GM12874 (cell line): Measurements from ENCODE around the gene MYOD1.

Experiments
- TF ChIP-seq, protein P1 (sequence below): IDR thresholded peaks from 2 replicates; pipeline ENCODE4 v1.5.1; 2011; ENCODE audit warnings: low read depth, mild to moderate bottlenecking, control low read depth, low read length, moderate library complexity; ENCODE audit not compliant: insufficient read depth

Gene MYOD1

GRCh38 chr11:17765356-17766072 is 46.1 kb downstream of the MYOD1 start:
- TF ChIP-seq, protein P1, sequence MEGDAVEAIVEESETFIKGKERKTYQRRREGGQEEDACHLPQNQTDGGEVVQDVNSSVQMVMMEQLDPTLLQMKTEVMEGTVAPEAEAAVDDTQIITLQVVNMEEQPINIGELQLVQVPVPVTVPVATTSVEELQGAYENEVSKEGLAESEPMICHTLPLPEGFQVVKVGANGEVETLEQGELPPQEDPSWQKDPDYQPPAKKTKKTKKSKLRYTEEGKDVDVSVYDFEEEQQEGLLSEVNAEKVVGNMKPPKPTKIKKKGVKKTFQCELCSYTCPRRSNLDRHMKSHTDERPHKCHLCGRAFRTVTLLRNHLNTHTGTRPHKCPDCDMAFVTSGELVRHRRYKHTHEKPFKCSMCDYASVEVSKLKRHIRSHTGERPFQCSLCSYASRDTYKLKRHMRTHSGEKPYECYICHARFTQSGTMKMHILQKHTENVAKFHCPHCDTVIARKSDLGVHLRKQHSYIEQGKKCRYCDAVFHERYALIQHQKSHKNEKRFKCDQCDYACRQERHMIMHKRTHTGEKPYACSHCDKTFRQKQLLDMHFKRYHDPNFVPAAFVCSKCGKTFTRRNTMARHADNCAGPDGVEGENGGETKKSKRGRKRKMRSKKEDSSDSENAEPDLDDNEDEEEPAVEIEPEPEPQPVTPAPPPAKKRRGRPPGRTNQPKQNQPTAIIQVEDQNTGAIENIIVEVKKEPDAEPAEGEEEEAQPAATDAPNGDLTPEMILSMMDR = no peak

DNA sequence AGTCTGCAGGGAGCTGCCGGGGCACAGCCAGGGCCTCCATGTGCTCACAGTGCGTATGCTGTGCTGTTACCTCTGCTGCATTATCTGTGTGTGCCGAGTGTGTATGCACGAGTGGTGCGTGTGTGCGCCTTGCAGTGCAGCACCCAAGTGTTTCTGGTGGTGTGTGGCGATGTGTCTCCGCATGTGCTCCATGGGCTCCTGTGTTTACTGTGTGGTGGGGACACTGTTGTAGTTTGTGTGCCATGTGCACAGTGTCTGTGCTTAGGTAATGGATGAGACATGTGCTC is 46.6 kb downstream of the MYOD1 start:
- TF ChIP-seq, protein P1 = no peak

DNA sequence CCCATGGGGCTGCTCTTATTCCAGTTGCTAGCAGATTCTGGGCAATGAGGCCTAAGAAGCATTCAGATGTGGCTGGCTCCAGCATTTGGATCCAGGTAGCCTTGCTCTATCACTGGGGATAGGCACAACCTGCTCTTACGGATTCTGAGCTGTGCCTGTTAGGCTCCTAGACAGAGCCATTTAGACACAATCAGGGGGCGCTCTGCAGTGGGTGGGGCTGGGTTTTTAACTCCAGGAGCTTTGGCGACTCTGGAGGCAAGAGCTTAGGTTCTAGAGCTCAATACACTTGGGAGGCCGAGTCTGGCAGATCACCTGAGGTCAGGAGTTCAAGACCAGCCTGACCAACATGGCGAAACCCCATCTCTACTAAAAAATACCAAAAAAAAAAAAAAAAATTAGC is 47.2 kb downstream of the MYOD1 start:
- TF ChIP-seq, protein P1 = 0 out of 2 replicates have a peak, but pooled peaks have one; percentile 23

GRCh38 chr11:17767301-17767885 is 48.0 kb downstream of the MYOD1 start:
- TF ChIP-seq, protein P1 = no peak

DNA sequence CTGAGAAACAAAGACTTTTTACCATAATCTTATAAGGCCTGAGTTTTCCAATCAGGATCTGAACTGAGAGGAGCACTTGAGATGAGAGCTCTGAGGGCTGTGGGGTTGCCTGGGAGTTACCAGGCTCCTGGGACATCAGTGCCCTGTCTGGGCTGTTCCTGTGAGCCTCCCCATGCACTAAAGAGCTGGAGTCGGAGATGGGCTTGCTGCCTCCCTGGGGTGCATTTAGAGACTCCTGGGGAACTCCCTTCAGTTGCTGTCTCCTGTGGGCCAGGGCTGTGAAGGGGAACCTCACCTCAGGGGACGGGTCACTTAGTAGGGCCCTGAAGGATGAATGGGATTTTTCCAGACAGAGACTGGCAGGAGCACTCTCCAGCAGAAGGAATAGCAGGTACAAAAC is 48.5 kb downstream of the MYOD1 start:
- TF ChIP-seq, protein P1 = no peak

DNA sequence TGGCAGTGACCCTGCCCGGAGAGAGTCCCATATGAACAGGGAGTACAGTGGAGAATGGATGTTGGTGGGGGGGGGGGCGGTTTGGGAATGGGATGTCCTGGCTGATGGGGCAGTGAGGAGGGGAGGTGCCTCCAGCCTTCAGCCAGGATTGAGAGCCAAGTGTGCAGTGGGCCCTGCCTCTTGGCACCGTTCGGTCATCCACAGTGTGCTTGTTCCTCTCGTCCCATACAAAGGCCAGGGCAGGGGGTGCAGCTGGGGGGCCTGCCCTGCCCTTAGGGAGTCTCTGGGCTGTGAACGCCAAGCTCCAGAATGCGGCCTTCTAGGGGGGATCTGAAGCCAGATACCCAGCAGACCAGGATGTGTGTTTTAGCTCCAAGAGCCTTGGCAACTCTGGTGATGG is 49.2 kb downstream of the MYOD1 start:
- TF ChIP-seq, protein P1 = no peak

DNA sequence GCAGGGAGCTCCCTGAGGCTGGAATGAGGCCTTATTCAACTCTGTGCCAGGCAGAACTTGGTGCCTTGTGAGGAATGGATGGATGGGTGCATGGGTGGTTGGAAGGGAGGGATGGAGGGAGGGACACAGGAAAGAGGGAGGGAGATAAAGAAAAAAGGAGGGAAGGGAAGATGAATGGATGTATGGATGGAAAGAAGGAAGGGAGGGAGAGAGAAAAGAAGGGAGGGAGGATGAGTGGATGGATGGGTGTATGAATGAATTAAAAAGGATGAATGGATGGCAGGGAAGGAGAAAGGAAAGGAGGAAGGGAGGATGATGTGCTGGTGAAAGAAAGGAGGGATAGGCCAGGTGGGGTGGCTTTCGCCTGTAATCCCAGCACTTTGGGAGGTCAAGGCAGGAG is 49.8 kb downstream of the MYOD1 start:
- TF ChIP-seq, protein P1 = no peak
